CD1c-positive myeloid dendritic cell (primary cell): ENCODE measurements around the gene ITGA1.
"Not testable (repeated sequence)": the region's sequence is repeated elsewhere in the genome, so short reads cannot be mapped to it uniquely, and the experiment has no call there.

Experiments used
- DNase-seq: peaks from one replicate; pipeline ENCODE4 v3.0.0-alpha.2; 2016; ENCODE audit errors: extremely low spot score

The ITGA1 gene

GRCh38 chr5:52801329-52801728, 13.6 kb downstream of the ITGA1 start:
- DNase-seq = no peak

- no peak for DNase-seq
Measured at GRCh38 chr5:52802272-52802973, 14.7 kb downstream of the ITGA1 start.

GRCh38 chr5:52802974-52803336, 15.2 kb downstream of the ITGA1 start:
- DNase-seq = no peak

GRCh38 chr5:52804387-52804791, 16.7 kb downstream of the ITGA1 start:
- peak; percentile 63 for DNase-seq

- DNase-seq = peak; percentile 71
Measured at GRCh38 chr5:52804981-52805380, 17.3 kb downstream of the ITGA1 start.

GRCh38 chr5:52805615-52806014, 17.9 kb downstream of the ITGA1 start:
- DNase-seq = peak; percentile 43

GRCh38 chr5:52807037-52807436, 19.3 kb downstream of the ITGA1 start:
- no peak for DNase-seq

GRCh38 chr5:52807723-52808122, 20.0 kb downstream of the ITGA1 start:
- no peak for DNase-seq

GRCh38 chr5:52808316-52808901, 20.7 kb downstream of the ITGA1 start:
- no peak for DNase-seq

- peak; percentile 49 for DNase-seq
Measured at GRCh38 chr5:52809884-52810283, 22.2 kb downstream of the ITGA1 start.

GRCh38 chr5:52810426-52810825, 22.7 kb downstream of the ITGA1 start:
- DNase-seq = no peak

- peak; percentile 80 for DNase-seq
Measured at GRCh38 chr5:52811067-52811749, 23.5 kb downstream of the ITGA1 start.

- no peak for DNase-seq
Measured at GRCh38 chr5:52814352-52815148, 26.8 kb downstream of the ITGA1 start.

- DNase-seq = no peak
Measured at GRCh38 chr5:52817818-52818217, 30.1 kb downstream of the ITGA1 start.

- DNase-seq = no peak
Measured at GRCh38 chr5:52818360-52818759, 30.6 kb downstream of the ITGA1 start.

- not testable (repeated sequence) for DNase-seq
Measured at GRCh38 chr5:52818807-52819206, 31.1 kb downstream of the ITGA1 start.

GRCh38 chr5:52821901-52822300, 34.2 kb downstream of the ITGA1 start:
- DNase-seq = no peak

- DNase-seq = no peak
Measured at GRCh38 chr5:52822437-52822836, 34.7 kb downstream of the ITGA1 start.

GRCh38 chr5:52824827-52825226, 37.1 kb downstream of the ITGA1 start:
- no peak for DNase-seq

GRCh38 chr5:52825826-52826225, 38.1 kb downstream of the ITGA1 start:
- DNase-seq = peak; percentile 42

- DNase-seq = no peak
Measured at GRCh38 chr5:52827815-52828214, 40.1 kb downstream of the ITGA1 start.

GRCh38 chr5:52829664-52830063, 41.9 kb downstream of the ITGA1 start:
- DNase-seq = no peak
